HG02759 (cell line): ENCODE results near the gene COL4A4.
"Not testable (repeated sequence)": the region's sequence is repeated elsewhere in the genome, so short reads cannot be mapped to it uniquely, and the experiment has no call there.

Source experiments
- ATAC-seq: cut with Tn5 transposase; IDR thresholded peaks from one replicate; pipeline ENCODE4 v1.9.1; 2021; ENCODE audit warnings: mild to moderate bottlenecking, moderate library complexity; ENCODE audit not compliant: unreplicated experiment

Gene COL4A4

DNA sequence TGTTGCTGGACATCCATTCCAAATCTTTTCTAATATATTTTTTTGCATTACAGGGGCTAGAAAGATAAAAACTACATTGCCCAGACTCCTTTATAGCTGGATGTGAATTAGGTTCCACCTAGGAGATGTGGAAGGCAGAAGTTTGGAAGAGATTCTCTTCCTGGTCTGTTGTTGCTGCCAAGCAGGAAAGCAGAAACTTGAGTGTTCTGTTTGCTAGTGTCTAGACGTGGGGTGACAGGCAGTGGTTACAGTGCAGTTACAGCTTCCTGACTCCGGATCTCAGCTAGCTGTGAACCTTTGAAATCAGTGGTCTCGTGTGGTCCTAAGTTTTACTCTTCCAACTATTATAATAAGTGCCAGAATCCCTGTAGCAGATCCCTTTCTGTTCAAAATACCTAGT lies 46.2 kb downstream of the COL4A4 start:
- ATAC-seq, result no peak

- ATAC-seq, result no peak
These were observed 47.0 kb downstream of the COL4A4 start for GRCh38 chr2:227117027-227117426.

- ATAC-seq, result no peak
These were observed 48.2 kb downstream of the COL4A4 start for GRCh38 chr2:227115761-227116160.

DNA sequence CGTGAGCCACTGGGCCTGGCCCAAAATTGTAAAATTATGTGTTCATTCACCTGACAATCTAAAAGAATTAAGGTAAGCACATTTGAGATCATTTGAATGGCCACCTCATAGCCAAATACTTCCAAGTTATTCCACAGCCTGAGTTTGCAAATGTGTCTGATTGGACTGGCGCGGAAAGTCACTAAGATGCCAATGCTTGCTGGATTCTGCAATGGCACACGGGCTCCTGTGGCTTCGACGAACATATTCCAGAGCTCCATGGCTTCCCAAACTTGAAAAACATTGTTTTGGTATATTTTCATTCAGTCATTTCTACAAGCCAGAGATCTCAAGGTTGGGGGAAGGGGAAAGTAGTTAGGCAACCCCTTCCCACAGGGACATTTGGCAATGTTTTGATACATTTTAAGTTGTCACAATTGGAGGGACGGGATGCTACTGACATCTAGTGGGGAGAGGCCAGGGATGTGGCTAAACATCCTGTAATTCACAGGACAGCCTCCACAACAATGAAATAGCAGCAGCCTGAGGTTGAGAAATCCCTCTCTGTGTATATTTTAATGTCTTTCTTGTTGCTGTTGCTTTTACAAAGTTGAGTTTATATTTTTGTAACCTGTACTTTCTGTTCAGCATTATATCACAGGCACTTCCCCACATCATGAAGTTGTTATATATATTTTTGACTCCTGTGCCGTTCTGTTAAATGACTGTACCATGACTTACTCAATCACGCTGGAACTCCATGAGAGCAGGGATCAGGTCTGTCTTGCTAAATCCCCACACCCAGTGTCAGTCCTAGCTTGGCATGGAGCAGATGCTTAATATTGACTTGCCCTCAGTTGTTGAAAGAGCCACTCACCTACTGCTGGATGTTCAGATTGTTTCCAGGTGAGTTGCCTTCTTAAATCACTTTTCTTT lies 56.9 kb downstream of the COL4A4 start:
- peak; percentile 90 for ATAC-seq

- ATAC-seq, result no peak
These were observed 60.4 kb downstream of the COL4A4 start for GRCh38 chr2:227103583-227103982.

DNA sequence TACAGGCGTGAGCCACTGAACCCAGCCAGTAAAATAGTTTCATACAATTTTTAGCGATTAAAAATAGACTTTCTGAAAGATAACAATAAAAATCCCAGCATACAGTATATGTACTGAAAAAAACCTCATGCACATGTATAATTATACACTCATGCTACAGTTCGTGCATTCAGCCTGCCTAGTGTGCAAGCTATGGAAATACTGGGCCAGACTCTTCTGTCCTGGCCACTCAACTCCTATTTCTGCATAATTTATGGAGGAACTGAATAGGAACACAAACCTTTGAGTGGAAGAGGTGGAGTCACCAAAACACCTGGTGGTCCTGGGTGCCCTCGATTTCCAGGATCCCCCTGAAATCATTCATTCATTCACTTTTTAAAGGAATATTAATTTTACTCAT lies 64.7 kb downstream of the COL4A4 start:
- no peak for ATAC-seq

- no peak for ATAC-seq
These were observed 65.9 kb downstream of the COL4A4 start for GRCh38 chr2:227098162-227098515.

DNA sequence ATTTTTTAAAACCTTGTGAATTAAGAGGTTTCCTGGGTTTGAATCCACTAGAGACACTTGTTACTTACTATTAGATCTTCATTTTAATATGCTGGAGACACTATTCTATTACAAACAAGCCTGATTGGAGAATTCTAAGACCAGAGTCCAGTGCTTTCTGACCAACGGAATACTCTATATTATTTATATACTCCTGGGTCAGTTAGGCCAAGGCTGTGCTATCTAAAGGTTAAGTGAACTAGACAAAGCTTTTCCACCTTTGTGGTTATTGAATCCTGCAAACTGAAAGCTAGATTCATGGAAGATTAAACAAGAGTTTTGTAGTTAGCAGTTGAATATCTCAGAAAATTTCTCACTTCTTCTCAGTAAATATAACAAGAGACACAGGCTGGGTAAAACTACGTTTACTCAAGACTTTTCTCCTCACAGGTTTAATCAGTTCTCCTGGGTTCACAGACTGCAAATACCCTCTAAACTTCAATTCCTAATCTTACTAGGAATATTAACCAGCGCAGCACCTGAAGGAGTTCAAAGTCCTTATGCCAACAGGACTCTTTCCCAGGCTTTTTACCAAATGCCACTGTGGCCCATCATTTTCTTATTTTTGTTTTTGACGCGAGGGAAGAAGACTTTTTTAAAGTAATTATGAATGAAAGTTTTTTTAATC lies 66.4 kb downstream of the COL4A4 start:
- ATAC-seq, result no peak

- no peak for ATAC-seq
These were observed 68.7 kb downstream of the COL4A4 start for GRCh38 chr2:227095346-227095745.

DNA sequence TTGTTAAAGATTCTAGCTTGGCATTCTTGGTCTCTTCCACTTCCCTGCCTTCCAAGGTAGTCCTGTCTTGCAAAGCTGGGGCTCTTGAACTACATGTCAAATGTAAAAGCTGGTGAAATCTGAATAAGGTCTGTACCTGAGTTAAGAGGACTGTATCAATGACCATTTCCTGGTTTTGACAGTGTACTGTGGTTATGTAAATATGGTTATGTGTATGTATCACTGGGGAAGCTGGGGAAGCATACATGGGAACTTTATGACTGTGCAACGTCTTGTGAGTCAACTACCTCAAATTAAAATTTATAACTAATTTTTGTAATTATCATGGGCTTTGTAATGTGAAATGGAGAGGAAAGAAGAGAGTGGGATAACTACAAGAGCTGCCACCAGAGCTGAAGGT lies 81.7 kb downstream of the COL4A4 start:
- ATAC-seq, result peak; percentile 95

GRCh38 chr2:227079726-227080125 lies 84.3 kb downstream of the COL4A4 start:
- ATAC-seq, result no peak

GRCh38 chr2:227065065-227065464 lies 98.9 kb downstream of the COL4A4 start:
- ATAC-seq, result not testable (repeated sequence)

- no peak for ATAC-seq
These were observed 105.1 kb downstream of the COL4A4 start for GRCh38 chr2:227058888-227059399.

DNA sequence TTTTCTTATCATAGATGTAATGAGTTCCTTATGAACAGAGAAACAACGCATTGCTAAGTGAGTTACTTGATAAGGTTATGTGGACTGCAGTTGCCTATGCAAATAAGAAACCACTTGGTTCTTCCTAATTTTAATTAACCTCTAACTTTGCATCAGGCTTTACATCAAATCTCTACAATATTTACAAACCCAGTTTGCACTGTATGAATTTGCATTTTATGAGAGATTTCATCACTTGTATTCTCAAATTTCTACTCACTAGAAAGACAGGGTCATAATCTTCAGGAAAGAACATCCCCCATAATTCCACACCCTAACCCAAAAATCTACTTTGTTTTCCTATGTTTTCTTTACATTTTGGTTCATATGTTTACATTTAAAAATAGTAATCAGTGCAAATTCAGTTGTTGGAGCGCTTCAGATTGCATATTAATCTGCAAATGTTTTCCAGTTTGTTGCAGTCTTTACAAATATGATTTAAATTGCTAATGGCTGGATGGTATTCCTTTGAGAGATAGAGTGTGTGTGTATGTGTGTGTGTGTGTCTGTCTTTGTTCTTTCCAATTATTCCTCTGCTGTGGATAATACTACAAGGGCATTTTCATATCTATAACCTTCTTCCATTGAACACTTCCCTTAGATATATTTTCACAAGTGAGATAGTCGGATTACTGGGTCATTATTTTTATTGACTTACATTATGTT lies 106.1 kb downstream of the COL4A4 start:
- no peak for ATAC-seq

DNA sequence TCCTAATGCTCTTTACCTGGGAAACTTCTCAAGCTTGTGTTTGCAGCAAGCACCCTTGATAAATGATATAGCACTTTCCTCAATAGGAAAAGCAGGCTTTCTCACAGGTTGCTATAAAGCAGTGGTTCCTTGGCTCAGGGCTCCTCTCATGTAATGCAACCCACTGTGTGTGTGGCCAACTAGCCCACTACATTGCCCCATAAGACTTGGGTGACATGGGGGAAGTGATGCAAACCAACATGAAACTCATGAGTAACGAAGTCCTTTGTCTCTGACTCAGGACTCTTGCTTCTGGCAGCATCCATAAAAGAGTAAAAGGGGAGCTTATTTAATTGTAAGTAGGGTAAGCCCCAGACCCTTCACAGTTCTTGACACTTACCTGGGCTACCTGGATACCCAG lies 106.9 kb downstream of the COL4A4 start:
- no peak for ATAC-seq

GRCh38 chr2:227054006-227054405 lies 110.0 kb downstream of the COL4A4 start:
- ATAC-seq, result no peak

- ATAC-seq, result no peak
These were observed 111.1 kb downstream of the COL4A4 start for GRCh38 chr2:227052879-227053278.

DNA sequence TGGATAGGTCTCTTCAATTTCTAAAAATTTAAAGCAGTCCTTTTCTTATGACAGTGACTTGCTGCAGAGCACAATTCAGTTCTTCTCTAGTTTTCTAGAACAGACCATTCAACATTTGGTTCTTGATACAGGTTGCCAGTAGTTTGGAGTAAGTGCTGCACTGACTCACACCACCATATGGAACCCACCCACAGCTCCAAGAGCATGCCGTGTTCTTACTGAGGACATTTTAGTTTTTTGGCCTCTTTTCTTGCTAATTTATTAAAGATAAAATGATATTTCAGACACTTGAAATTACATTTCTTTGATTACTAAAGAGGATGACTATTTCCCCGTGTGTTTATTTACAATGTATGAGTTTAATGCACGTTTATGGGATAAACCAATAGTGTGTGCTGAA lies 120.0 kb downstream of the COL4A4 start:
- no peak for ATAC-seq

DNA sequence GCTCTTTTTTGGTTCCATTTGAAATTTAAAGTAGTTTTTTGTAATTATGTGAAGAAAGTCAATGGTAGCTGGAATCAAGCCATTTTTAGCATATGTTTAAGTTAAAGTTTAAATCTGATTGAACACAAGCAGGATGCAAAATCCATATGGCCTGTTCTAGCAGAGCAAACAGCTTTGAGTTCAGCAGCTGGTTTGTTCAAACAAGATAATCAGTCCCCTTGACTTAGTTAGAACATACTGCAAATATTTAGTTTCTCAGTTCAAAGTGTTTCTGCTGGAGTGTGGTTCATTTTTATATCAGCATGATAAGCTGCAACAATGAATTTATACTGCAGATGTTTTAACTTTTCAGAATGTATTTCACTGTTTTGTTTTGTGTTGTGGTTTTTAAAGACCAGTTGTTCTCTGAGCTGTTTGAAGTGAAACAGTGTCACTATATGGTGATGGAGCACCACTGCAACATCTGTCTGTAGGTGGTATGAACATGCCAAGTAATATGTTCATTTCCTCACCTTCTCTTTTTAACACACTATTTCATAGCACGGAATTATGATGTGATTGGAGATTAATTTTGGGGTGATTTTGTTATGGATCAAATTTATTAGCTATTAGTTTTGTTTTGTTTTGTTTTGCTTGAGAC lies 125.3 kb downstream of the COL4A4 start:
- ATAC-seq, result no peak

GRCh38 chr2:227036527-227036926 lies 127.5 kb downstream of the COL4A4 start:
- no peak for ATAC-seq
